Measurements from ENCODE around the gene NAA10. TPM values are rescaled to one million over a fixed set of nuclear protein-coding genes. Genes with fewer than 3 reads are reported as not detected.

The NAA10 gene
- total RNA-seq, 1 experiment from 2014 or later = 91.3 TPM

DNA sequence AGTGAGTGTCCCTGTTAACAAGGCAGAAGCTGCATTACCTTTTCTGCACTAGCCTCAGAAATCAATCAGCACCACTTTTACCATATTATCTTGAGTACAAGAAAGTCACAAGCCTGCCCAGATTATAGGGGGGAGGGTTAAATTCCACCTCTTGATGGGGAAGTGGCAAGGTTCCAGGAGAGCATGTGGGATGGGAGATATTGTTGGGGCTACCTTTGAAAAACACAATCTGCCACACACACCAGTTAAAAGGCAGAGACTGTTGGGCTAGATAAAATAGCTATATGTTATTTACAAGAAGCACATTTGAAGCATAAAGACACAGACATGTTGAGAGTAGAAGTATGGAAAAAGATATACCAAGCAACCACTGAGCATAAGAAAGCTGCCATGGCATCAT is 36.9 kb downstream of the NAA10 start:
- POLR2A ChIA-PET = no interaction called here
- no peak for DNase-seq

GRCh38 chrX:153889123-153889522 is 45.7 kb downstream of the NAA10 start:
- TF ChIP-seq, protein P1, sequence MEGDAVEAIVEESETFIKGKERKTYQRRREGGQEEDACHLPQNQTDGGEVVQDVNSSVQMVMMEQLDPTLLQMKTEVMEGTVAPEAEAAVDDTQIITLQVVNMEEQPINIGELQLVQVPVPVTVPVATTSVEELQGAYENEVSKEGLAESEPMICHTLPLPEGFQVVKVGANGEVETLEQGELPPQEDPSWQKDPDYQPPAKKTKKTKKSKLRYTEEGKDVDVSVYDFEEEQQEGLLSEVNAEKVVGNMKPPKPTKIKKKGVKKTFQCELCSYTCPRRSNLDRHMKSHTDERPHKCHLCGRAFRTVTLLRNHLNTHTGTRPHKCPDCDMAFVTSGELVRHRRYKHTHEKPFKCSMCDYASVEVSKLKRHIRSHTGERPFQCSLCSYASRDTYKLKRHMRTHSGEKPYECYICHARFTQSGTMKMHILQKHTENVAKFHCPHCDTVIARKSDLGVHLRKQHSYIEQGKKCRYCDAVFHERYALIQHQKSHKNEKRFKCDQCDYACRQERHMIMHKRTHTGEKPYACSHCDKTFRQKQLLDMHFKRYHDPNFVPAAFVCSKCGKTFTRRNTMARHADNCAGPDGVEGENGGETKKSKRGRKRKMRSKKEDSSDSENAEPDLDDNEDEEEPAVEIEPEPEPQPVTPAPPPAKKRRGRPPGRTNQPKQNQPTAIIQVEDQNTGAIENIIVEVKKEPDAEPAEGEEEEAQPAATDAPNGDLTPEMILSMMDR (IDR thresholded peaks at IDR 0.05; ENCODE audit: insufficient read depth in 1 of 2, low read depth in 1 of 2, low read length in 1 of 2, severe bottlenecking in 1 of 2, unreplicated experiment in 1 of 2) = no peak
- intact Hi-C loops (cut with micrococcal nuclease; ENCODE audit: unreplicated experiment) = loop anchor here (10.0 kb wide), 1 partner anchor 74 kb away; no protein-coding TSS in a partner anchor
- Mint-ChIP-seq H3K9me3 (ENCODE audit: unreplicated experiment) (no peaks in the 10 kb centered on the region), H3K4me3 (ENCODE audit: unreplicated experiment) (no peak overlapping the region), H3K4me1 (ENCODE audit: low read depth, unreplicated experiment) (no peaks in the 10 kb centered on the region), H3K27me3 (ENCODE audit: insufficient read depth, unreplicated experiment) (no peaks in the 10 kb centered on the region), H3K36me3 (ENCODE audit: insufficient read depth, unreplicated experiment) (no peaks in the 10 kb centered on the region), H3K27ac (ENCODE audit: unreplicated experiment) (no peak overlapping the region)
- Histone ChIP-seq H3K36me3 (ENCODE audit: control insufficient read depth, insufficient read depth, low read length) (no peaks in the 10 kb centered on the region), H3K9me3 (no peaks in the 10 kb centered on the region), H3K4me3 (ENCODE audit: low read depth, low read length) (no peak overlapping the region), H3K27me3 (replicated peaks; ENCODE audit: control insufficient read depth, insufficient read depth, low read length) (no peaks in the 10 kb centered on the region), H3K4me1 (no peaks in the 10 kb centered on the region)
- CTCF ChIA-PET = no interaction called here
- no peak for DNase-seq
- POLR2A ChIA-PET = no interaction called here
- BruUV-seq (replicated peaks) = no TSS peak

More for the DNA sequence above, 36.9 kb downstream of the NAA10 start:
- no peaks in the 10 kb centered on the region for H3K9me3 Mint-ChIP-seq (ENCODE audit: unreplicated experiment)
- H3K9me3 ChIP-seq = no peaks in the 10 kb centered on the region
- TF ChIP-seq, protein P1 (IDR thresholded peaks at IDR 0.05; ENCODE audit: insufficient read depth in 1 of 2, low read depth in 1 of 2, low read length in 1 of 2, severe bottlenecking in 1 of 2, unreplicated experiment in 1 of 2) = no peak
- intact Hi-C loops (cut with micrococcal nuclease; ENCODE audit: unreplicated experiment) = loop anchor here (5.0 kb wide), 1 partner anchor 426 kb away; the partner anchor contains the start of gene HAUS7
- H3K27ac Mint-ChIP-seq (ENCODE audit: unreplicated experiment) = no peak overlapping the region
- no TSS peak for BruUV-seq (replicated peaks)
- no peaks in the 10 kb centered on the region for H3K27me3 ChIP-seq (replicated peaks; ENCODE audit: control insufficient read depth, insufficient read depth, low read length)
- no peaks in the 10 kb centered on the region for H3K27me3 Mint-ChIP-seq (ENCODE audit: insufficient read depth, unreplicated experiment)
- no peak overlapping the region for H3K4me3 ChIP-seq (ENCODE audit: low read depth, low read length)
- no peaks in the 10 kb centered on the region for H3K4me1 Mint-ChIP-seq (ENCODE audit: low read depth, unreplicated experiment)
- no peak overlapping the region for H3K4me3 Mint-ChIP-seq (ENCODE audit: unreplicated experiment)
- no peaks in the 10 kb centered on the region for H3K4me1 ChIP-seq
- H3K36me3 Mint-ChIP-seq (ENCODE audit: insufficient read depth, unreplicated experiment) = no peaks in the 10 kb centered on the region
- no peaks in the 10 kb centered on the region for H3K36me3 ChIP-seq (ENCODE audit: control insufficient read depth, insufficient read depth, low read length)
- CTCF ChIA-PET = no interaction called here

DNA sequence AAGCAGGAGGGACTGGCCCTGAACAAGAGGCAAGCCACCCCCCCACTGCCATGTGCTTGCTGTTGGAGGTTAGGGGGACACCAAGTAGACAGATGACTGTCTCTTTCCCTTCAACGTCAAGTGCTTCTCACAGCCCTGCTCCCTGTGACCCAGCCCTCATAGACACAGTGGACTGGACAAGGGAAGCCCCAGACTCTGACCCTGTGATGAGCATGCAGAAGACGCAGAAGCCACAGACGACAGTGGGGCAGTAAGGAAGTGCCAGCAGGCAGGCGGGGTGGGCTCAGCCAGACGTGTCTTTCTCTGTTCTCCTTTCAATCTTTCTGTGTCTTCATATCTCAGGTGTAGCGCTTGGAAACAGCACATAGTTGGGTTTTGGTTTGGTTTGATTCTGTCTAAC is 46.5 kb downstream of the NAA10 start:
- no peaks in the 10 kb centered on the region for H3K9me3 Mint-ChIP-seq (ENCODE audit: unreplicated experiment)
- H3K27me3 ChIP-seq (replicated peaks; ENCODE audit: control insufficient read depth, insufficient read depth, low read length) = no peaks in the 10 kb centered on the region

More for the DNA sequence above, 46.5 kb downstream of the NAA10 start:
- Histone ChIP-seq H3K4me1 (no peaks in the 10 kb centered on the region), H3K9me3 (no peaks in the 10 kb centered on the region), H3K4me3 (ENCODE audit: low read depth, low read length) (no peak overlapping the region), H3K36me3 (ENCODE audit: control insufficient read depth, insufficient read depth, low read length) (no peaks in the 10 kb centered on the region)
- no TSS peak for BruUV-seq (replicated peaks)
- POLR2A ChIA-PET = no interaction called here
- no peak for DNase-seq
- intact Hi-C loops (cut with micrococcal nuclease; ENCODE audit: unreplicated experiment) = loop anchor here (10.0 kb wide), 1 partner anchor 74 kb away; no protein-coding TSS in a partner anchor
- H3K27me3 Mint-ChIP-seq (ENCODE audit: insufficient read depth, unreplicated experiment) = no peaks in the 10 kb centered on the region
- TF ChIP-seq, protein P1 (IDR thresholded peaks at IDR 0.05; ENCODE audit: insufficient read depth in 1 of 2, low read depth in 1 of 2, low read length in 1 of 2, severe bottlenecking in 1 of 2, unreplicated experiment in 1 of 2) = no peak
- no peak overlapping the region for H3K4me3 Mint-ChIP-seq (ENCODE audit: unreplicated experiment)
- CTCF ChIA-PET = no interaction called here
- H3K4me1 Mint-ChIP-seq (ENCODE audit: low read depth, unreplicated experiment) = no peaks in the 10 kb centered on the region
- no peaks in the 10 kb centered on the region for H3K36me3 Mint-ChIP-seq (ENCODE audit: insufficient read depth, unreplicated experiment)
- H3K27ac Mint-ChIP-seq (ENCODE audit: unreplicated experiment) = no peak overlapping the region
